ENCODE results near the gene PRKCH. TPM values are rescaled to one million over a fixed set of nuclear protein-coding genes. Genes with fewer than 3 reads are reported as not detected.

The PRKCH gene
- total RNA-seq, 1 experiment from 2014 or later = 170 TPM

DNA sequence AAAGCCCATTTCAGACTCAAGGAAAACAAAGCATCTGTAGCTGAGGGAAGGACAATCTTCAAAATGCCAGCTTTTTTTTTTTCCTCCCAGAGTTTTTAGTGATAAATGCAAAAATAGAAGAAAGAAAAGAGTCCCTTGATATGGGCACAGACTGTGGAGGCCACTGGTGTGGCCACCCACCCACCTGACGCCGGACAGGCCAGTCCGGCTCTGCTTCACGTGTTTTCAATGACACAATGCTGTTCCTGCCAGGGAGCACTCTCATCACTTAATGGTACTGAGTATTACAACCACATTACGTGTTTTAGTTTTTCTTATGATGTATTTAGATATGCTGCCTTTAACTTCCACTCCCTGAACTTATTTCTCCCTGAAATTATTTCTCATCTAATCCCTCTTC, 218.3 kb downstream of the PRKCH start:
- Histone ChIP-seq H3K4me3 (ENCODE audit: low read length) (no peak overlapping the region), H3K79me2 (ENCODE audit: low read length) (no peaks in the 10 kb centered on the region), H3K9ac (ENCODE audit: low read length) (no peak overlapping the region), H3K36me3 (ENCODE audit: low read depth, low read length) (no peaks in the 10 kb centered on the region), H3K27me3 (ENCODE audit: low read length) (no peaks in the 10 kb centered on the region), H3F3A (ENCODE audit: low read length, unreplicated experiment) (peaks cover 7% of the 10 kb centered on the region), H3K27ac (ENCODE audit: low read length) (no peak overlapping the region; the same call in 1 of the 2 replicates), H3K4me1 (ENCODE audit: insufficient read depth, low read length) (peaks cover 46% of the 10 kb centered on the region), H4K20me1 (ENCODE audit: low read length) (no peaks in the 10 kb centered on the region), H3K4me2 (ENCODE audit: low read length) (no peak overlapping the region), H2AFZ (ENCODE audit: low read length) (no peak overlapping the region), H3K9me2 (replicated peaks; ENCODE audit: low read length) (no peaks in the 10 kb centered on the region), H3K9me3 (ENCODE audit: low read length) (no peaks in the 10 kb centered on the region)
- BruUV-seq (replicated peaks) = no TSS peak
- DNase-seq = no peak
- intact Hi-C loops (cut with micrococcal nuclease) = no loop called here
- POLR2A ChIA-PET (ENCODE audit: unreplicated experiment) = interaction anchor here (0.6 kb wide), 1 partner anchor 448 kb away, joined by 4 read pairs; no protein-coding TSS in a partner anchor
- no peak for TF ChIP-seq EZH2 (IDR thresholded peaks at IDR 0.05; ENCODE audit: low read length, unreplicated experiment)
- TF ChIP-seq, protein P1, sequence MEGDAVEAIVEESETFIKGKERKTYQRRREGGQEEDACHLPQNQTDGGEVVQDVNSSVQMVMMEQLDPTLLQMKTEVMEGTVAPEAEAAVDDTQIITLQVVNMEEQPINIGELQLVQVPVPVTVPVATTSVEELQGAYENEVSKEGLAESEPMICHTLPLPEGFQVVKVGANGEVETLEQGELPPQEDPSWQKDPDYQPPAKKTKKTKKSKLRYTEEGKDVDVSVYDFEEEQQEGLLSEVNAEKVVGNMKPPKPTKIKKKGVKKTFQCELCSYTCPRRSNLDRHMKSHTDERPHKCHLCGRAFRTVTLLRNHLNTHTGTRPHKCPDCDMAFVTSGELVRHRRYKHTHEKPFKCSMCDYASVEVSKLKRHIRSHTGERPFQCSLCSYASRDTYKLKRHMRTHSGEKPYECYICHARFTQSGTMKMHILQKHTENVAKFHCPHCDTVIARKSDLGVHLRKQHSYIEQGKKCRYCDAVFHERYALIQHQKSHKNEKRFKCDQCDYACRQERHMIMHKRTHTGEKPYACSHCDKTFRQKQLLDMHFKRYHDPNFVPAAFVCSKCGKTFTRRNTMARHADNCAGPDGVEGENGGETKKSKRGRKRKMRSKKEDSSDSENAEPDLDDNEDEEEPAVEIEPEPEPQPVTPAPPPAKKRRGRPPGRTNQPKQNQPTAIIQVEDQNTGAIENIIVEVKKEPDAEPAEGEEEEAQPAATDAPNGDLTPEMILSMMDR (conservative IDR thresholded peaks at IDR 0.05; ENCODE audit: low read depth, low read length) = no peak
- no peak for TF ChIP-seq EZH2phosphoT487 (IDR thresholded peaks at IDR 0.05; ENCODE audit: borderline replicate concordance, low read length)
- CTCF ChIA-PET = no interaction called here
- no peak for ATAC-seq

- no peak overlapping the region for H3K4me2 ChIP-seq (ENCODE audit: low read length)
- BruUV-seq (replicated peaks) = no TSS peak
- peaks cover 7% of the 10 kb centered on the region for H3F3A ChIP-seq (ENCODE audit: low read length, unreplicated experiment)
- H3K9me3 ChIP-seq (ENCODE audit: low read length) = no peaks in the 10 kb centered on the region
- H3K9ac ChIP-seq (ENCODE audit: low read length) = no peak overlapping the region
- DNase-seq (no peak), ATAC-seq (no peak)
- CTCF ChIA-PET = no interaction called here
- no peak overlapping the region for H2AFZ ChIP-seq (ENCODE audit: low read length)
- H3K36me3 ChIP-seq (ENCODE audit: low read depth, low read length) = no peaks in the 10 kb centered on the region
- POLR2A ChIA-PET (ENCODE audit: unreplicated experiment) = no interaction called here
- H3K4me3 ChIP-seq (ENCODE audit: low read length) = no peak overlapping the region
- H3K4me1 ChIP-seq (ENCODE audit: insufficient read depth, low read length) = peaks cover 34% of the 10 kb centered on the region
- no peaks in the 10 kb centered on the region for H3K27me3 ChIP-seq (ENCODE audit: low read length)
- no peaks in the 10 kb centered on the region for H3K9me2 ChIP-seq (replicated peaks; ENCODE audit: low read length)
- H3K79me2 ChIP-seq (ENCODE audit: low read length) = no peaks in the 10 kb centered on the region
- intact Hi-C loops (cut with micrococcal nuclease) = no loop called here
- TF ChIP-seq, protein P1 (conservative IDR thresholded peaks at IDR 0.05; ENCODE audit: low read depth, low read length) = no peak
- no peak for TF ChIP-seq EZH2phosphoT487 (IDR thresholded peaks at IDR 0.05; ENCODE audit: borderline replicate concordance, low read length)
- TF ChIP-seq EZH2 (IDR thresholded peaks at IDR 0.05; ENCODE audit: low read length, unreplicated experiment) = no peak
- H4K20me1 ChIP-seq (ENCODE audit: low read length) = no peaks in the 10 kb centered on the region
- H3K27ac ChIP-seq (ENCODE audit: low read length) = no peak overlapping the region
Observed at GRCh38 chr14:61540931-61541330, 219.6 kb downstream of the PRKCH start.

DNA sequence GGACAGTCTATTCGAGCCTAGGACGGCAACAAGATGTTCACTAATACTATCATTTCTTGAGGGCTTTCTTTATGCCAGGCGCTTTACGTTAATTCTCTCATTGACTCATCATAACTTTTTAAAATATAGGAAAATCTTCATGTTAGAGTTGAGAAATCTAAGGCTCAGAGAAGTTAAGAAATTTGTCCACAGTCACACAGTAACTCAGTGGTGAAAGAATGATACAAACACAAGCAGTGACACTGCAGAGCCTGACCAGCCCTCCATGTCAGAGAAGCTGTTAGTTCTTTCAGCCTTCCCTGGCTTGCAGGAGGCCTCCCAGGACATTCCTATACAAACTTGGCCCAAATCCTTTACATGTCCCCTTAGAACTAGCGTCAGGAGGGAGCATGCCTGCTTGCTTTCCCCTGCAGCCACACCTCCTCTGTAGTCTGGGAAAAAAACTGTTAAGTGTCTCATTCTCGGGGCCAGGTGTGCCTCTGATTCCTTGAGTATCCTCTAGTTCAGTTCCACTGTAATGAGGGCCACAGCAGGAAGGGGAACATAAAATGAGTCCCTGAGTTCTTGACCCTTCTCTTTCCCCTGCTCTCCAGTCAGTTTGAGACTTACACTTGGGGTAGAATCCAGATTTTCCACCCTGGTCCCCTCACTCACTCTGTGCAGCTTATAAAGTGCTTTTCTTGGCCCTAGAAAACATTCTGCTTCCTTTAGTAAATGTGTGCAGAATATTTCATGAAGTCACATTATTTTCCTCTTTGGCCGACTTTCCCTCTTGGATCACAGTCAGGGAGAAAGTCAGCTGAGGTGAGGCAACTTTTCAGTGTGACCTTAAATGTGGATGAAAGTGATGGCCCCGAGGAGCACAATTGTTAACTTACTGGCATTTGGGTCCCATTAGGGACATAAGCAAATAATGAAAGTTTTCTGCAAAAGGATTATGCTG, 221.7 kb downstream of the PRKCH start:
- Histone ChIP-seq H3K4me2 (ENCODE audit: low read length) (no peak overlapping the region), H2AFZ (ENCODE audit: low read length) (no peak overlapping the region), H3K27me3 (ENCODE audit: low read length) (no peaks in the 10 kb centered on the region), H3F3A (ENCODE audit: low read length, unreplicated experiment) (no peaks in the 10 kb centered on the region), H3K9ac (ENCODE audit: low read length) (no peak overlapping the region), H3K4me1 (ENCODE audit: insufficient read depth, low read length) (peaks cover 36% of the 10 kb centered on the region), H3K9me2 (replicated peaks; ENCODE audit: low read length) (no peaks in the 10 kb centered on the region), H3K27ac (ENCODE audit: low read length) (no peak overlapping the region), H3K36me3 (ENCODE audit: low read depth, low read length) (peaks cover 4% of the 10 kb centered on the region; the same call in 1 of the 2 replicates), H4K20me1 (ENCODE audit: low read length) (no peaks in the 10 kb centered on the region), H3K79me2 (ENCODE audit: low read length) (no peaks in the 10 kb centered on the region), H3K9me3 (ENCODE audit: low read length) (no peaks in the 10 kb centered on the region), H3K4me3 (ENCODE audit: low read length) (no peak overlapping the region)
- TF ChIP-seq, protein P1 (conservative IDR thresholded peaks at IDR 0.05; ENCODE audit: low read depth, low read length) = no peak
- TF ChIP-seq EZH2phosphoT487 (IDR thresholded peaks at IDR 0.05; ENCODE audit: borderline replicate concordance, low read length) (no peak), EZH2 (IDR thresholded peaks at IDR 0.05; ENCODE audit: low read length, unreplicated experiment) (no peak)
- ChIA-PET CTCF (no interaction called here), POLR2A (ENCODE audit: unreplicated experiment) (no interaction called here)
- BruUV-seq (replicated peaks) = no TSS peak
- intact Hi-C loops (cut with micrococcal nuclease) = no loop called here
- ATAC-seq = no peak
- no peak for DNase-seq
